GM11168 (cell line): ENCODE measurements around the gene TOMM6.

Source experiments
- in situ Hi-C: fragments of 300-500 bp; cut with MboI; formaldehyde crosslinking; loops from one replicate; pipeline ENCODE4 v1.12.0; 2022; ENCODE audit warnings: low sequenced_read_pairs; ENCODE audit not compliant: unreplicated experiment

TOMM6 gene

GRCh38 chr6:41787219-41787917 is at the start of gene TOMM6:
TSS of gene TOMM6 (plus strand) at chr6:41787694. CDS start at chr6:41787698, 4 bp downstream.
- in situ Hi-C loops: no loop called here

GRCh38 chr6:41739041-41739440 is 48.5 kb upstream of the TOMM6 start:
- in situ Hi-C loops: no loop called here

- in situ Hi-C loops: no loop called here
These were observed 46.9 kb upstream of the TOMM6 start for GRCh38 chr6:41740366-41741162.

- in situ Hi-C loops: no loop called here
These were observed 45.6 kb upstream of the TOMM6 start for GRCh38 chr6:41741625-41742490.

- in situ Hi-C loops: no loop called here
These were observed 43.9 kb upstream of the TOMM6 start for GRCh38 chr6:41743406-41744235.

- in situ Hi-C loops: no loop called here
These were observed 43.2 kb upstream of the TOMM6 start for GRCh38 chr6:41744236-41744787.

DNA sequence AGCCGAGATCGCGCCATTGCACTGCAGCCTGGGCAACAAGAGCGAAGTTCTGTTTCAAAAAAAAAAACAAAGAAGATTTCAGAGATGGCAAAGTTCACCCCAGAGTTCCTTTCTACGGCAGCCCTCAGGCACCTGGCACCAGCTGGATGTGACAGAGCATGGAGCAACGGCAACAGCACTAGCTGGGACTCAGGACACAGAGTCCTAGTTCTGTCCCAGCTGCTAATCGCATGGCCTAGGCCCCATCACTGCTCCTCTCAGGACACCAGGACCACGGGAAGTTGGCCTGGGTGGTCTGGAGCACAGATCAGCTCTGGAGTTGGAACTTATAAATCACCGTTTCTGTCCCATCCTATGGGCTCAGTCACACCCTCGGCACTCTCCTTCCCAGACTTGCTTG is 41.4 kb upstream of the TOMM6 start:
- in situ Hi-C loops: no loop called here

GRCh38 chr6:41747256-41748101 is 40.0 kb upstream of the TOMM6 start, which contains the start of gene PGC:
TSS of gene PGC (minus strand) at chr6:41747397. CDS start at chr6:41747334, 63 bp downstream.
- in situ Hi-C loops: no loop called here

- in situ Hi-C loops: no loop called here
These were observed 39.4 kb upstream of the TOMM6 start for GRCh38 chr6:41748102-41748477.

DNA sequence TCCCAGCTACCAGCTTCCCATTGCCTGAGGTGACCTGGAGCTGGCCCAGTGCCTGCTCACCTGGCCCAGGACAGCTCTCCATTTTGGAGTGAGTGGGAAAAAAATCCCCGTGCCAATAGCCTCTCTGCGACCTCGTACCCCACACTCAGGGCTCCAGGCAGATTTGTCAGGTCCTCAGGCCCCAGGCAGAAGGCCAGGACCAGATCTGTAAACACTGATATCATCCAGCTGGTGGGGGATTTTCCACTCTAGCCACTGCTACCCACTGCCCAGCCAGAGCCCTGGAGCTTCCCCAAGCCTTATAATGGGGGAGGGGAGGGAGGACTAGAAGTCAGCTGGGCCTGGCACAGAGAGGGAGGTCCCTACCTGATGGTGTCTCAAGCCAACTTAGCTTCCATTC is 39.0 kb upstream of the TOMM6 start:
- in situ Hi-C loops: no loop called here

DNA sequence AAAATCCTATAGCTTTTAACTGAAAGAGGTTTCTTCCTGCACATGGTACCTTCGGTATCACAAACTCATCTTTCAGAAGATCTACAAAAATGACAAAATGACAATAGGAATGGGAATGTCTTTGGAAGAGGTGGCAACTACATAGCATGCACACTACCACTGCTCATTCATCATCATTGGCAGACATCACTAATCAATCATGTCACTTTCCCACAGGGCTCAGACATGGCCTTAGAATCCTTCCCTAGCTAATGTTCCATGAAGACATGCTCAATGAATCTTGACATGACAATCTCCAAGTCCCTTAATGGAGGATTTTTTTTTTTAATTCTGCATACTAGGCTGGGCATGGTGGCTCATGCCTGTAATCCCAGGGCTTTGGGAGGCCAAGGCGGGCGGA is 37.1 kb upstream of the TOMM6 start:
- in situ Hi-C loops: no loop called here

- in situ Hi-C loops: no loop called here
These were observed 31.6 kb upstream of the TOMM6 start for GRCh38 chr6:41755895-41756294.

- in situ Hi-C loops: no loop called here
These were observed 31.1 kb upstream of the TOMM6 start for GRCh38 chr6:41756354-41756753.

GRCh38 chr6:41757271-41757670 is 30.2 kb upstream of the TOMM6 start:
- in situ Hi-C loops: no loop called here

DNA sequence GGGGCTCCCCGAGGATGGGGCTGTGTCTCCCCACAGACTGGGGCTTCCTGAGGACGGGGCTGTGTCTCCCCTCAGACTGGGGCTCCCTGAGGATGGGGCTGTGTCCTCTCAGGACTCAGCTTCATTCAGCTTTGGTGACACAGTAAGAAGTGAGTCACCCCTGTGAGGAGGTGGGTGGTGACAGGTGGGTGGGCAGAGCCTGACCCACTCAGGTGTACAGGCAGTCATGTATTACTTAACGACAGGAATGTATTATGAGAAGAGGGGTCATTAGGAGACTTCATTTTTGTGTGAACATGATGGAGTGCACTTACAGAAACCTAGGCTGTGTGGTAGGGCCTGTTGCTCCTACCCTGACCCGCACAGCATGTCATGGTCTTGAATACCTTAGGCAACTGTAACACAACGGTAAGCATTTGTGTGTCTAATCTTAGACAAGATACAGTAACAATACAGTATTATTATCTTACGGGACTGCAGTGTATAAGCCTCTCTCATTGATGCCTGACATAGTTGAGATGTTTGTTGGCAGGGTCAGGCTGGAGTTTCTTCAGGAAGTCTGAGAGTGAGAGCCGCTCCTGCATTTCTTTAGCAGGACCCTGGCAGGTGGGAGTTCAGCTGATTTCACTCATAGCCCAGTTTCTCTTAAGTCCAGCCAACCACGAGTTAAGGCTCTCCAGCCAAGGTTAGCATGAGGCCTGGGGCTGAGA is 29.4 kb upstream of the TOMM6 start:
- in situ Hi-C loops: no loop called here

GRCh38 chr6:41758641-41759035 is 28.9 kb upstream of the TOMM6 start:
- in situ Hi-C loops: no loop called here

DNA sequence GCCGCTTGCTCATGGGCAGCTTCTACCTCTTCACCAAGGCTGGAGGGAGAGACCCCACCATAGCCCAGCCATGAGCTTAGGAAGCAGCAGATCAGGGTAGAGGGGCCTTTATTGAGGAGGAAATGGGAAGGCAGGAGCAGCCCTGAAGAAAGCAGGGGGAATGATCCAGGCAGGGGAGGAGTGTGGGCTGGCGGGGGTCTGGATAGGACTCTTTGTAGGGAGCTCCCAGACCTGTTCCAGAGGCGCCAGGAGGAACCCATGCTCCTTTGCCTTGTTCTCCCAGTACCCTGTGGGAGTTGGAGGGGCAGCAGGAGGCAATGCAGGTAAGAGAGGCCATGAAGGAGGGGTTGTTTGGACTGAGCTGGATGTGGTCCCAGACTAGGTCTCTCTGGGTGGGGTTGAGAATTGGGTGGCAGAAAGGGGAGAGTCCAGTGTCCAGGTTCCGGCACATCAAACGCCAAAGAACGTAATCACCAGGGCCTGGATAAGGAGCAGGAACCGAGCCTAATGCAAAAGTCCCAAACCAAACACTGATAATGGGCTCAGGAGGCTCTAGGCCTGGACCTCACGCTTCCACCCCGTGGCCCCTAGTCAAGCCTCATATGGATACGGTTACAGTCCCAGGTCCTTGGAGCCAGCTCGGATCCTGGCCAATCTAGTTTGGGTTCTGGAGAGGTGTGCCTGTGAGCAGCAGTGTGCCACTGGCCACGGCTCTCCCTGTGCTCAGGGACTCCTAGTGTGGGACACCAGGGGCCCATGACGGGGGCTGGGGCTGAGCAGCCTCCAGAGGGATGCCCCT is 28.2 kb upstream of the TOMM6 start:
- in situ Hi-C loops: no loop called here
